Erythroblast (primary cell): ENCODE results near the gene SLC39A9.
"Not testable (repeated sequence)": the region's sequence is repeated elsewhere in the genome, so short reads cannot be mapped to it uniquely, and the experiment has no call there.

Experiments used
- GATA1 ChIP-seq: IDR thresholded peaks from 2 replicates; pipeline ENCODE4 v1.6.1; 2011; ENCODE audit warnings: low read depth, mild to moderate bottlenecking, control low read depth, low read length, moderate library complexity
- POLR2A ChIP-seq: IDR thresholded peaks from 2 replicates; pipeline ENCODE4 v1.6.1; 2011; ENCODE audit warnings: mild to moderate bottlenecking, low read length

DNA sequence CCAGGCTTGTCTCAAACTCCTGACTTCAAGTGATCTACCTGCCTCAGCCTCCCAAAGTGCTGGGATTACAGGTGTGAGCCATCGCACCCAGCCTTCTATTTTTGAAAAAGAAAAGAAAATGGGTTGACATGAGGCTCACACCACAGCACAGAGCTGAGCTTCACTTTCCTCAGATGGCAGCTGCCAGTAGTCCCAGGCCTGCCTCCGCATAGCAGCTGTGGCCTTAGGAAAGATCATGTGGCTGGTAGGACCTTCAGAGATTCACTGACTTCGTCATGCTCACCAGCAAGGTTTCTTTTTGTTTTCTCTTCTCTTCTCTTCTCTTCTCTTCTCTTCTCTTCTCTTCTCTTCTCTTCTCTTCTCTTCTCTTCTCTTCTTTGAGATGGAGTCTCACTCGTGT, 99.8 kb downstream of the SLC39A9 start:
- TF ChIP-seq POLR2A, GATA1: not testable (repeated sequence)
